K562 (cell line): Measurements from ENCODE around the gene GPR26. TPM values are rescaled to one million over a fixed set of nuclear protein-coding genes. Genes with fewer than 3 reads are reported as not detected.

Experiments used
- ATAC-seq: fragments of 200-7000 bp; cut with Tn5 transposase; 3 replicates; pipeline ENCODE4 v1.9.1; 2020; ENCODE audit warnings: moderate library complexity
- BruUV-seq: library from RNA; stranded (reverse); fragments of 400-500 nt; replicated peaks from 2 replicates; lab custom pipeline; 2021; lab: Mats Ljungman, UMichigan
- CTCF ChIA-PET: fragments of 300-600 bp; formaldehyde crosslinking; extraction: SDS; loops from one replicate; lab custom pipeline; 2021; ENCODE audit warnings: low intra/inter-chr PET ratio; lab: Yijun Ruan, JAX
- POLR2A ChIA-PET: fragments of 300-600, 350-650 bp; sonication (Branson Sonifier 250); formaldehyde crosslinking; extraction: SDS; loops from one replicate; lab custom pipeline; 2021; ENCODE audit warnings: antibody characterized with exemption, inconsistent platforms; lab: Yijun Ruan, JAX
- DNase-seq, 4 experiments: peaks; one replicate each; pipeline versions ENCODE4 v3.0.0 to v3.0.0-alpha.2; 2011 to 2018; ENCODE audit warnings: low spot score in 3 of 4, mixed read lengths in 3 of 4; ENCODE audit errors: extremely low read depth in 1 of 4
- FAIRE-seq: peaks from 2 replicates; lab custom pipeline; 2011; peaks lifted over from hg19 to GRCh38; lab: Jason Lieb, UNC
- H2AFZ ChIP-seq: 2 replicates; pipeline ENCODE4 v1.6.0; 2011; ENCODE audit warnings: low read depth, low read length, control low read depth, inconsistent platforms
- H3K27ac ChIP-seq: fragments of 200-600 bp; 3 replicates; pipeline ENCODE4 v1.8.0; 2011; ENCODE audit warnings: low read depth, mild to moderate bottlenecking, control low read depth, inconsistent platforms, low read length, moderate library complexity, mixed read lengths; ENCODE audit errors: extremely low read depth
- H3K27me3 ChIP-seq, 2 experiments: fragments of 300-600 bp in 1 of 2; 2 replicates in 1 of 2; 3 replicates in 1 of 2; pipeline versions ENCODE4 v1.6.0 to v1.8.0; 2011; ENCODE audit warnings: inconsistent platforms in 2 of 2, low read length in 2 of 2, mild to moderate bottlenecking in 1 of 2, mixed read lengths in 1 of 2, moderate library complexity in 1 of 2; ENCODE audit not compliant: control insufficient read depth in 2 of 2, insufficient read depth in 2 of 2
- H3K36me3 ChIP-seq: fragments of 300-600 bp; 3 replicates; pipeline ENCODE4 v1.8.0; 2011; ENCODE audit warnings: mild to moderate bottlenecking, low read length, inconsistent platforms; ENCODE audit not compliant: control insufficient read depth, insufficient read depth
- H3K4me1 ChIP-seq, 2 experiments: fragments of 200-600 bp in 1 of 2; replicated peaks in 1 of 2; 2 replicates in 1 of 2; 3 replicates in 1 of 2; pipeline versions ENCODE4 v1.5.1 to v1.8.0; 2011; ENCODE audit warnings: inconsistent platforms in 2 of 2, low read length in 2 of 2, mild to moderate bottlenecking in 1 of 2, mixed read lengths in 1 of 2, moderate library complexity in 1 of 2; ENCODE audit not compliant: control insufficient read depth in 2 of 2, insufficient read depth in 2 of 2
- H3K4me2 ChIP-seq: 2 replicates; pipeline ENCODE4 v1.6.1; 2011; ENCODE audit warnings: low read length, control low read depth, inconsistent platforms, mixed read lengths; ENCODE audit not compliant: insufficient read depth
- H3K4me3 ChIP-seq: fragments of 200-600 bp; sonication (generic), shearing (Covaris generic); 2 replicates; pipeline ENCODE4 v1.5.1; 2016; ENCODE audit warnings: control low read depth, inconsistent platforms
- H3K79me2 ChIP-seq: fragments of 200-600 bp; 3 replicates; pipeline ENCODE4 v1.8.0; 2011; ENCODE audit warnings: low read length, inconsistent platforms; ENCODE audit not compliant: control insufficient read depth, insufficient read depth
- H3K9ac ChIP-seq, 2 experiments: 2 replicates each; pipeline versions ENCODE4 v1.6.0 to v1.6.1; 2011; ENCODE audit warnings: low read depth in 2 of 2, low read length in 2 of 2, control low read depth in 1 of 2, inconsistent platforms in 1 of 2, mild to moderate bottlenecking in 1 of 2, mixed read lengths in 1 of 2; ENCODE audit not compliant: insufficient read depth in 1 of 2
- H3K9me1 ChIP-seq: one replicate; pipeline ENCODE4 v1.6.0; 2011; ENCODE audit warnings: inconsistent platforms, mild to moderate bottlenecking, low read length, moderate library complexity; ENCODE audit not compliant: control insufficient read depth, insufficient read depth
- H3K9me3 ChIP-seq: replicated peaks from 2 replicates; pipeline ENCODE4 v1.5.1; 2011; ENCODE audit warnings: low read depth, low read length, inconsistent platforms; ENCODE audit not compliant: control insufficient read depth, insufficient read depth
- H4K20me1 ChIP-seq: replicated peaks from 2 replicates; pipeline ENCODE4 v1.6.1; 2011; ENCODE audit warnings: low read length, inconsistent platforms, mixed read lengths; ENCODE audit not compliant: control insufficient read depth, insufficient read depth
- CHD2 ChIP-seq: IDR thresholded peaks from 2 replicates; pipeline ENCODE4 v1.6.1; 2011; ENCODE audit warnings: low read depth, low read length
- HMG20B ChIP-seq: fragments of 250-450 bp; sonication (Bioruptor Pico); IDR thresholded peaks from 2 replicates; pipeline ENCODE4 v1.5.0; 2021; ENCODE audit warnings: mild to moderate bottlenecking
- NELFE ChIP-seq: IDR thresholded peaks from 2 replicates; pipeline ENCODE4 v1.6.1; 2011; ENCODE audit warnings: mild to moderate bottlenecking; ENCODE audit not compliant: insufficient read depth, insufficient read length
- NR2C1 ChIP-seq, 2 experiments: fragments of 450-650 bp; IDR thresholded peaks; 2 replicates each; pipeline ENCODE4 v1.6.1; 2017; ENCODE audit warnings: mild to moderate bottlenecking in 2 of 2, antibody characterized with exemption in 1 of 2, inconsistent platforms in 1 of 2, missing compliant biosample characterization in 1 of 2, missing genetic modification characterization in 1 of 2
- SRSF7 ChIP-seq: fragments of 200-400 bp; formaldehyde crosslinking; optimal IDR thresholded peaks from 2 replicates; pipeline ENCODE3; 2017; ENCODE audit warnings: mild to moderate bottlenecking, low read depth, low read length
- ZFP36 ChIP-seq: fragments of 150-350 bp; IDR thresholded peaks from 2 replicates; pipeline ENCODE4 v1.6.1; 2018; ENCODE audit warnings: low read length, low read depth; ENCODE audit not compliant: partially characterized antibody
- WGBS: fragments of 100-300 bp; shearing (Covaris generic); methylation state at CpG from one replicate; pipeline ENCODE4 v1.1.6; 2016; ENCODE audit warnings: low coverage, mixed read lengths; ENCODE audit not compliant: insufficient coverage; ENCODE audit errors: missing lambda C conversion rate; 5-methylcytosine and 5-hydroxymethylcytosine counted together
- in situ Hi-C: fragments of 300-500 bp; cut with MboI; formaldehyde crosslinking; loops from 4 replicates; pipeline ENCODE4 v1.15.0; 2018; ENCODE audit warnings: inconsistent platforms, mixed read lengths
- intact Hi-C: fragments of 100-400 bp; cut with micrococcal nuclease; formaldehyde crosslinking; loops from 2 replicates; pipeline ENCODE4 v1.14.2; 2022
- polyA plus RNA-seq, 8 experiments: library from polyadenylated mRNA; depleted of rRNA in 4 of 8; stranded (reverse) in 5 of 8; unstranded in 3 of 8; fragments of >200 nt; fragmentation: Nextera tagmentation in 2 of 8; fragmentation: Illumina TruSeq in 1 of 8; extraction: Ambion mirVana in 2 of 8; extraction: Trizol in 1 of 8; gene quantifications; 2 replicates each; pipeline versions ENCODE4 v1.2.1 to v1.2.3, GENCODE V29; 2011 to 2014; ENCODE audit warnings: inconsistent platforms in 1 of 8, missing spikeins in 1 of 8
- total RNA-seq, 7 experiments: library from RNA; depleted of rRNA in 6 of 7; stranded (reverse); fragments of >200 nt in 6 of 7; fragmentation: Illumina TruSeq in 2 of 7; extraction: Trizol in 2 of 7; gene quantifications; 2 replicates each; pipeline versions ENCODE4 v1.2.1 to v1.2.3, GENCODE V29; 2011 to 2021; ENCODE audit warnings: low replicate concordance in 1 of 7
- TF ChIP-seq, protein P1 (sequence below): fragments of 450-650 bp; formaldehyde crosslinking; IDR thresholded peaks from 2 replicates; pipeline ENCODE4 v1.4.0; 2020; ENCODE audit warnings: mild to moderate bottlenecking, moderate library complexity
- TF ChIP-seq, protein P2 (sequence below): fragments of 250-450 bp; sonication (Bioruptor Pico); IDR thresholded peaks from 2 replicates; pipeline ENCODE4 v1.4.0; 2020
- TF ChIP-seq, protein P3 (sequence below): sonication (generic); formaldehyde crosslinking; IDR thresholded peaks from 2 replicates; pipeline ENCODE4 v1.9.0; 2022; ENCODE audit warnings: mild to moderate bottlenecking, missing genetic modification reagents
- TF ChIP-seq, protein P4 (sequence below): sonication (generic); formaldehyde crosslinking; IDR thresholded peaks from 2 replicates; pipeline ENCODE4 v1.8.1; 2023; ENCODE audit warnings: mild to moderate bottlenecking, missing genetic modification reagents

The GPR26 gene
- total and polyA plus RNA-seq, 9 of the 15 experiments (the other 6 are each of a cell fraction or from before 2014, with no cell fraction given): not detected

DNA sequence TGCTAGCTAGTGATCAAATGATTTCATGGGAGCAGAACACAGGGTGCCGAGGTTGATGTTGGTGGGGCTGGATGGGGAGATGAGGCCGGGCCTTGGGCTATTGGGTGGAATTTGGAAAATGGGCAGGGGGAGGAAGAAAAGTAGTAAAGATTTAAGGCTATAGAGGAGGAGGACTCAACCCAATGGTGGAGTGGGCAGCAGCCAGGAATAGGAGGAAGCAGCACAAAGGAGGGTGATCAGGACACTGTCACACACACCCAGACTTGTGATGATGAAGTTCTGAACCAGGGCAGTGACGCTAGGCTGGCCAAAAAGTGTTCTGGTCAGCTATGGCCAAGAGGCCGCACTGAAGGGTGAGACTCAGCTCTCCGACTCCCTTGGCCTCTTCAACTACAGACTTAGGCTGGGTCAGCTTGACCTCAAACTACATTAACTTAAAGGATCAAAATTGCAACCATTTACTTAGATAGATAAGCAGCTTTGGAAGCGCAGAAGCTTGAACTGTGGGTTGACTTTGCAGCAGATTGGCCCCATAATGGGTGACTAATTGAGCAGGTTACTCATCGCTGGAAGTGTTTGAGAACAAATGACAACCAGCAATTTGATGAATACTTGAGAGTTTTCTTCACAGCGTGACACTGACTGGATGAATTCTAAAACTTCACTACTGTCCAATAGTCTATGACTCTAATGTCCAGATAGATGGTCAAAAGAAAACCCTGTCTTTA, 29.4 kb upstream of the GPR26 start:
- Histone ChIP-seq H3K9me3 (no peaks in the 10 kb centered on the region), H3K9ac (no peak overlapping the region), H4K20me1 (no peaks in the 10 kb centered on the region), H2AFZ (no peak overlapping the region), H3K4me2 (no peak overlapping the region), H3K4me3 (no peak overlapping the region), H3K36me3 (no peaks in the 10 kb centered on the region), H3K79me2 (no peaks in the 10 kb centered on the region), H3K9me1 (no peaks in the 10 kb centered on the region), H3K27me3 (no peaks in the 10 kb centered on the region), H3K4me1 (no peaks in the 10 kb centered on the region), H3K27ac (no peak overlapping the region)
- ATAC-seq: no peak
- in situ Hi-C loops (no loop called here), intact Hi-C loops (no loop called here)
- CTCF ChIA-PET: no interaction called here
- BruUV-seq: no TSS peak
- 0% methylated on average over 5 of the region's 8 CpGs for WGBS
- no peak for FAIRE-seq
- no peak for DNase-seq
- POLR2A ChIA-PET: no interaction called here
- TF ChIP-seq, protein P1, sequence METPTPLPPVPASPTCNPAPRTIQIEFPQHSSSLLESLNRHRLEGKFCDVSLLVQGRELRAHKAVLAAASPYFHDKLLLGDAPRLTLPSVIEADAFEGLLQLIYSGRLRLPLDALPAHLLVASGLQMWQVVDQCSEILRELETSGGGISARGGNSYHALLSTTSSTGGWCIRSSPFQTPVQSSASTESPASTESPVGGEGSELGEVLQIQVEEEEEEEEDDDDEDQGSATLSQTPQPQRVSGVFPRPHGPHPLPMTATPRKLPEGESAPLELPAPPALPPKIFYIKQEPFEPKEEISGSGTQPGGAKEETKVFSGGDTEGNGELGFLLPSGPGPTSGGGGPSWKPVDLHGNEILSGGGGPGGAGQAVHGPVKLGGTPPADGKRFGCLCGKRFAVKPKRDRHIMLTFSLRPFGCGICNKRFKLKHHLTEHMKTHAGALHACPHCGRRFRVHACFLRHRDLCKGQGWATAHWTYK: no peak
- no peak for TF ChIP-seq NELFE
- TF ChIP-seq, protein P2, sequence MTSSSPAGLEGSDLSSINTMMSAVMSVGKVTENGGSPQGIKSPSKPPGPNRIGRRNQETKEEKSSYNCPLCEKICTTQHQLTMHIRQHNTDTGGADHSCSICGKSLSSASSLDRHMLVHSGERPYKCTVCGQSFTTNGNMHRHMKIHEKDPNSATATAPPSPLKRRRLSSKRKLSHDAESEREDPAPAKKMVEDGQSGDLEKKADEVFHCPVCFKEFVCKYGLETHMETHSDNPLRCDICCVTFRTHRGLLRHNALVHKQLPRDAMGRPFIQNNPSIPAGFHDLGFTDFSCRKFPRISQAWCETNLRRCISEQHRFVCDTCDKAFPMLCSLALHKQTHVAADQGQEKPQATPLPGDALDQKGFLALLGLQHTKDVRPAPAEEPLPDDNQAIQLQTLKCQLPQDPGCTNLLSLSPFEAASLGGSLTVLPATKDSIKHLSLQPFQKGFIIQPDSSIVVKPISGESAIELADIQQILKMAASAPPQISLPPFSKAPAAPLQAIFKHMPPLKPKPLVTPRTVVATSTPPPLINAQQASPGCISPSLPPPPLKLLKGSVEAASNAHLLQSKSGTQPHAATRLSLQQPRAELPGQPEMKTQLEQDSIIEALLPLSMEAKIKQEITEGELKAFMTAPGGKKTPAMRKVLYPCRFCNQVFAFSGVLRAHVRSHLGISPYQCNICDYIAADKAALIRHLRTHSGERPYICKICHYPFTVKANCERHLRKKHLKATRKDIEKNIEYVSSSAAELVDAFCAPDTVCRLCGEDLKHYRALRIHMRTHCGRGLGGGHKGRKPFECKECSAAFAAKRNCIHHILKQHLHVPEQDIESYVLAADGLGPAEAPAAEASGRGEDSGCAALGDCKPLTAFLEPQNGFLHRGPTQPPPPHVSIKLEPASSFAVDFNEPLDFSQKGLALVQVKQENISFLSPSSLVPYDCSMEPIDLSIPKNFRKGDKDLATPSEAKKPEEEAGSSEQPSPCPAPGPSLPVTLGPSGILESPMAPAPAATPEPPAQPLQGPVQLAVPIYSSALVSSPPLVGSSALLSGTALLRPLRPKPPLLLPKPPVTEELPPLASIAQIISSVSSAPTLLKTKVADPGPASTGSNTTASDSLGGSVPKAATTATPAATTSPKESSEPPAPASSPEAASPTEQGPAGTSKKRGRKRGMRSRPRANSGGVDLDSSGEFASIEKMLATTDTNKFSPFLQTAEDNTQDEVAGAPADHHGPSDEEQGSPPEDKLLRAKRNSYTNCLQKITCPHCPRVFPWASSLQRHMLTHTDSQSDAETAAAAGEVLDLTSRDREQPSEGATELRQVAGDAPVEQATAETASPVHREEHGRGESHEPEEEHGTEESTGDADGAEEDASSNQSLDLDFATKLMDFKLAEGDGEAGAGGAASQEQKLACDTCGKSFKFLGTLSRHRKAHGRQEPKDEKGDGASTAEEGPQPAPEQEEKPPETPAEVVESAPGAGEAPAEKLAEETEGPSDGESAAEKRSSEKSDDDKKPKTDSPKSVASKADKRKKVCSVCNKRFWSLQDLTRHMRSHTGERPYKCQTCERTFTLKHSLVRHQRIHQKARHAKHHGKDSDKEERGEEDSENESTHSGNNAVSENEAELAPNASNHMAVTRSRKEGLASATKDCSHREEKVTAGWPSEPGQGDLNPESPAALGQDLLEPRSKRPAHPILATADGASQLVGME: no peak
- TF ChIP-seq SRSF7: no peak
- TF ChIP-seq, protein P3, sequence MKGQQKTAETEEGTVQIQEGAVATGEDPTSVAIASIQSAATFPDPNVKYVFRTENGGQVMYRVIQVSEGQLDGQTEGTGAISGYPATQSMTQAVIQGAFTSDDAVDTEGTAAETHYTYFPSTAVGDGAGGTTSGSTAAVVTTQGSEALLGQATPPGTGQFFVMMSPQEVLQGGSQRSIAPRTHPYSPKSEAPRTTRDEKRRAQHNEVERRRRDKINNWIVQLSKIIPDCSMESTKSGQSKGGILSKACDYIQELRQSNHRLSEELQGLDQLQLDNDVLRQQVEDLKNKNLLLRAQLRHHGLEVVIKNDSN: no peak
- no peak for TF ChIP-seq NR2C1 (IDR thresholded peaks at IDR 0.05)
- TF ChIP-seq NR2C1 (tag; IDR thresholded peaks at IDR 0.05): no peak
- TF ChIP-seq ZFP36: no peak
- no peak for TF ChIP-seq CHD2
- no peak for TF ChIP-seq HMG20B (CRISPR knock-in tag)
- TF ChIP-seq, protein P4, sequence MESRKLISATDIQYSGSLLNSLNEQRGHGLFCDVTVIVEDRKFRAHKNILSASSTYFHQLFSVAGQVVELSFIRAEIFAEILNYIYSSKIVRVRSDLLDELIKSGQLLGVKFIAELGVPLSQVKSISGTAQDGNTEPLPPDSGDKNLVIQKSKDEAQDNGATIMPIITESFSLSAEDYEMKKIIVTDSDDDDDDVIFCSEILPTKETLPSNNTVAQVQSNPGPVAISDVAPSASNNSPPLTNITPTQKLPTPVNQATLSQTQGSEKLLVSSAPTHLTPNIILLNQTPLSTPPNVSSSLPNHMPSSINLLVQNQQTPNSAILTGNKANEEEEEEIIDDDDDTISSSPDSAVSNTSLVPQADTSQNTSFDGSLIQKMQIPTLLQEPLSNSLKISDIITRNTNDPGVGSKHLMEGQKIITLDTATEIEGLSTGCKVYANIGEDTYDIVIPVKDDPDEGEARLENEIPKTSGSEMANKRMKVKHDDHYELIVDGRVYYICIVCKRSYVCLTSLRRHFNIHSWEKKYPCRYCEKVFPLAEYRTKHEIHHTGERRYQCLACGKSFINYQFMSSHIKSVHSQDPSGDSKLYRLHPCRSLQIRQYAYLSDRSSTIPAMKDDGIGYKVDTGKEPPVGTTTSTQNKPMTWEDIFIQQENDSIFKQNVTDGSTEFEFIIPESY: no peak
